OCI-LY7 (cell line): Measurements from ENCODE around the gene ZNF835.

ENCODE experiments used
- EZH2phosphoT487 ChIP-seq: fragments of 200-600 bp; sonication (generic); IDR thresholded peaks from 2 replicates; pipeline ENCODE4 v1.6.1; 2018; ENCODE audit warnings: low read depth, borderline replicate concordance, mild to moderate bottlenecking, mixed run types, antibody characterized with exemption, low read length, moderate library complexity, mixed read lengths
- TF ChIP-seq, protein P1 (sequence below): fragments of 200-600 bp; sonication (generic); conservative IDR thresholded peaks from 2 replicates; pipeline ENCODE4 v1.5.1; 2014; ENCODE audit warnings: mild to moderate bottlenecking, antibody characterized with exemption, low read length, moderate library complexity, mixed read lengths

DNA sequence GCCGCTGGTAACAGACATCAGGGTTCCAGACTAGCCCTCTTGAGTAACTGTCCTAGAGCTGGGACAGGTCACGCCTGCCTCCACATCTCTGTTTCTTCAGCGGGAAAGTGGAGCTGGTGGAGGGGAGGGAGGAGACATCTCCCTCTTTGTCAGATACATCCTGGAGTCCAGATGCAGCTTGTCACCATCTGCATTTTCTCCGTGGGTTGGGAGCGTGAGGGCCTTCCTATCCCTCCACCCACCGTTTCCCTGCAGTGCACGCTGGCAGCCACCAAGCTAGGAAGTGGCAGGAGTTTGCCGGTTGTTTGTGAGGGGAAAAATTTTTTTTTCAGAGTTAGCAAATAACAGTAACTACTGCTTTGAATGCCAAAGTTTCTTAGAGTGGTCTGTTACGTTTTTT is 48.6 kb downstream of the ZNF835 start:
- TF ChIP-seq, protein P1, sequence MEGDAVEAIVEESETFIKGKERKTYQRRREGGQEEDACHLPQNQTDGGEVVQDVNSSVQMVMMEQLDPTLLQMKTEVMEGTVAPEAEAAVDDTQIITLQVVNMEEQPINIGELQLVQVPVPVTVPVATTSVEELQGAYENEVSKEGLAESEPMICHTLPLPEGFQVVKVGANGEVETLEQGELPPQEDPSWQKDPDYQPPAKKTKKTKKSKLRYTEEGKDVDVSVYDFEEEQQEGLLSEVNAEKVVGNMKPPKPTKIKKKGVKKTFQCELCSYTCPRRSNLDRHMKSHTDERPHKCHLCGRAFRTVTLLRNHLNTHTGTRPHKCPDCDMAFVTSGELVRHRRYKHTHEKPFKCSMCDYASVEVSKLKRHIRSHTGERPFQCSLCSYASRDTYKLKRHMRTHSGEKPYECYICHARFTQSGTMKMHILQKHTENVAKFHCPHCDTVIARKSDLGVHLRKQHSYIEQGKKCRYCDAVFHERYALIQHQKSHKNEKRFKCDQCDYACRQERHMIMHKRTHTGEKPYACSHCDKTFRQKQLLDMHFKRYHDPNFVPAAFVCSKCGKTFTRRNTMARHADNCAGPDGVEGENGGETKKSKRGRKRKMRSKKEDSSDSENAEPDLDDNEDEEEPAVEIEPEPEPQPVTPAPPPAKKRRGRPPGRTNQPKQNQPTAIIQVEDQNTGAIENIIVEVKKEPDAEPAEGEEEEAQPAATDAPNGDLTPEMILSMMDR = no peak
- no peak for TF ChIP-seq EZH2phosphoT487
